Measurements from ENCODE around the gene RTN1. TPM values are rescaled to one million over a fixed set of nuclear protein-coding genes. Genes with fewer than 3 reads are reported as not detected.
"Not testable (repeated sequence)": the region's sequence is repeated elsewhere in the genome, so short reads cannot be mapped to it uniquely, and the experiment has no call there.

The RTN1 gene
- total RNA-seq, 4 donors from 2014 or later, result 2.4 to 4.9 (median 4.6) TPM; not detected in 1

- H3K36me3 ChIP-seq, result no peaks in the 10 kb centered on the region
- H3K27me3 ChIP-seq, result no peaks in the 10 kb centered on the region
- no peak overlapping the region for H3K27ac ChIP-seq
- no peak overlapping the region for H3K4me3 ChIP-seq
- no peaks in the 10 kb centered on the region for H3K4me1 ChIP-seq
- DNase-seq, result no peak
- intact Hi-C loops (cut with DNase I; ENCODE audit: low total_unique reads) (no loop called here), in situ Hi-C loops (cut with MboI; ENCODE audit: low pct_ligation_motif_present in 1 of 4, low pct_unique_long_range_greater_than_20kb in 1 of 4, low sequenced_read_pairs in 3 of 4) (no loop called here)
- TF ChIP-seq EP300 (IDR thresholded peaks at IDR 0.05; ENCODE audit: low read depth) (no peak), POLR2AphosphoS5 (IDR thresholded peaks at IDR 0.05) (no peak), CTCF (IDR thresholded peaks at IDR 0.05) (no peak), POLR2A (IDR thresholded peaks at IDR 0.05) (no peak)
- H3K9me3 ChIP-seq, result no peaks in the 10 kb centered on the region
- WGBS, 2 donors (ENCODE audit: low coverage in 1 of 2), result 47 to 62% methylated on average over 2 of the region's 2 CpGs
Measured at GRCh38 chr14:59664741-59665140, 205.8 kb downstream of the RTN1 start.

DNA sequence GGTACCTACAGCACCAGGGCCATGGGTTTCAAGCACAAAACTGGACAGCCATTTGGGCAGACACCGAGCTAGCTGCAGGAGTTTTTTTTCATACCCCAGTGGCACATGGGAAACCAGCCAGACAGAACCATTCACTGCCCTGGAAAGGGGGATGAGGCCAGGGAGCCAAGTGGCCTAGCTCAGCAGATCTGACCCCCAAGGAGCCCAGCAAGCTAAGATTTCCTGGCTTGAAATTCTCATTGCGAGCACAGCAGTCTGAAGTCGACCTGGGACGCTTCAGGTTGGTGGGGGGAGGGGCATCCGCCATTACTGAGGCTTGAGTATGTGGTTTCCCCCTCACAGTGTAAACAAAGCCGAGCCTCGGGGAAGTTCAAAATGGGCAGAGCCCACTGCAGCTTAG lies 212.8 kb downstream of the RTN1 start:
- WGBS, 2 donors (ENCODE audit: low coverage in 1 of 2), result 84% methylated on average over 7 of the region's 7 CpGs; no CpG with 5 or more reads in 1 of the 2 donors
- TF ChIP-seq EP300 (IDR thresholded peaks at IDR 0.05; ENCODE audit: low read depth) (no peak), POLR2AphosphoS5 (IDR thresholded peaks at IDR 0.05) (no peak), POLR2A (IDR thresholded peaks at IDR 0.05) (no peak), CTCF (IDR thresholded peaks at IDR 0.05) (no peak)
- intact Hi-C loops (cut with DNase I; ENCODE audit: low total_unique reads) (no loop called here), in situ Hi-C loops (cut with MboI; ENCODE audit: low pct_ligation_motif_present in 1 of 4, low pct_unique_long_range_greater_than_20kb in 1 of 4, low sequenced_read_pairs in 3 of 4) (no loop called here)
- H3K36me3 ChIP-seq, result no peaks in the 10 kb centered on the region
- H3K9me3 ChIP-seq, result peaks cover 0 to 5% of the 10 kb centered on the region in 2 donors
- no peak overlapping the region for H3K4me3 ChIP-seq
- no peak overlapping the region for H3K27ac ChIP-seq
- no peaks in the 10 kb centered on the region for H3K27me3 ChIP-seq
- no peaks in the 10 kb centered on the region for H3K4me1 ChIP-seq
- DNase-seq, result no peak

DNA sequence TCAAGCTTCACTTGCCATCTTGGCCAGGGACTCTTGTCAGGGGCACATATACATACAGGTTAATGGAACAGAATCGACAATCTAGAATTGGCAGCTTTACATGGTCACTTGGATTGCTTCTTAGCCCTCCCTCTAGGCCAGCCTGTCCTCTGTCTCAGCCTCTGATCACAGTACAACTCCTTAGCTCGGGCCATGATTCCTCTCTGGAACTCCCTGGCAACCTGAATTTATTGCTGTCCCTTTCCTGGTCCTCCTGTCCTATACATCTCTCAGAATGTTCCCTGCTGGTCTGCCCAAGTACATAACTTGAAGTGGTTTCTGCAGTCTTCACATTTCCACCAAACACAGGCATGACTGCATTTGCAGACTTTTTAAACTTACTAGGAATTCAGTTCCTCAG lies 214.1 kb downstream of the RTN1 start:
- Histone ChIP-seq H3K4me3 (no peak overlapping the region), H3K27ac (no peak overlapping the region), H3K36me3 (no peaks in the 10 kb centered on the region), H3K9me3 (peaks cover 0 to 6% of the 10 kb centered on the region in 2 donors), H3K4me1 (no peaks in the 10 kb centered on the region), H3K27me3 (no peaks in the 10 kb centered on the region)
- WGBS, 2 donors (ENCODE audit: low coverage in 1 of 2), result 72% methylated on average over 2 of the region's 2 CpGs; no CpG with 5 or more reads in 1 of the 2 donors
- TF ChIP-seq EP300 (IDR thresholded peaks at IDR 0.05; ENCODE audit: low read depth), result no peak
- TF ChIP-seq POLR2A (IDR thresholded peaks at IDR 0.05), result no peak
- no peak for TF ChIP-seq POLR2AphosphoS5 (IDR thresholded peaks at IDR 0.05)
- TF ChIP-seq CTCF (IDR thresholded peaks at IDR 0.05), result no peak
- intact Hi-C loops (cut with DNase I; ENCODE audit: low total_unique reads) (no loop called here), in situ Hi-C loops (cut with MboI; ENCODE audit: low pct_ligation_motif_present in 1 of 4, low pct_unique_long_range_greater_than_20kb in 1 of 4, low sequenced_read_pairs in 3 of 4) (no loop called here)
- no peak for DNase-seq

DNA sequence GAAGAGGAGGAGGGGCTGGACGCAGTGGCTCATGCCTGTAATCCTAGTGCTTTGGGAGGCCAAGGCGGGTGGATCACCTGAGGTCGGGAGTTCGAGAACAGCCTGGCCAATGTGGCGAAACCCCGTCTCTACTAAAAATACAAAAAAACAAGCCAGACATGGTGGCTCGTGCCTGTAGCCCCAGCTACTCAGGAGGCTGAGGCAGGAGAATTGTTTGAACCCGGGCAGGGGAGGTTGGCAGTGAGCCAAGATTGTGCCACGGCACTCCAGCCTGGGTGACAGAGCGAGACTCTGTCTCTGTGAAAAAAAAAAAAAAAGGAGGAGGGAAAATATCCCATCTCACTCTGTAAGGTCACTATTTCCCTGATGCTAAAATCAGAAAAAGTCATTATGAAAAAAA lies 216.4 kb downstream of the RTN1 start:
- H3K9me3 ChIP-seq; in situ Hi-C loops (cut with MboI; ENCODE audit: low pct_ligation_motif_present in 1 of 4, low pct_unique_long_range_greater_than_20kb in 1 of 4, low sequenced_read_pairs in 3 of 4); H3K27me3 ChIP-seq; intact Hi-C loops (cut with DNase I; ENCODE audit: low total_unique reads); H3K27ac ChIP-seq; H3K4me3 ChIP-seq; DNase-seq; H3K4me1 ChIP-seq; H3K36me3 ChIP-seq: not testable (repeated sequence)
- 60 to 90% methylated on average over 1 to 10 of the region's 10 CpGs for WGBS, 2 donors (ENCODE audit: low coverage in 1 of 2)

GRCh38 chr14:59646832-59647231 lies 223.7 kb downstream of the RTN1 start:
- intact Hi-C loops (cut with DNase I; ENCODE audit: low total_unique reads); H3K27ac ChIP-seq; H3K4me1 ChIP-seq; DNase-seq; H3K4me3 ChIP-seq; H3K27me3 ChIP-seq; H3K36me3 ChIP-seq: not testable (repeated sequence)
- 92 to 100% methylated on average over 1 of the region's 1 CpG for WGBS, 2 donors (ENCODE audit: low coverage in 1 of 2)
- H3K9me3 ChIP-seq, result peaks cover 21 to 23% of the 10 kb centered on the region in 2 donors
- in situ Hi-C loops (cut with MboI; ENCODE audit: low pct_ligation_motif_present in 1 of 4, low pct_unique_long_range_greater_than_20kb in 1 of 4, low sequenced_read_pairs in 3 of 4), result loop anchor here in 1 of 4 donors (25.0 kb wide), 1 partner anchor 265 kb away; the partner anchor contains the start of gene LRRC9

Measured in transverse colon (tissue), 4 donors.